GM19463 (cell line): ENCODE results near the gene PRKG1.
"Not testable (repeated sequence)": the region's sequence is repeated elsewhere in the genome, so short reads cannot be mapped to it uniquely, and the experiment has no call there.

ENCODE experiments used
- ATAC-seq: cut with Tn5 transposase; IDR thresholded peaks from one replicate; pipeline ENCODE4 v1.9.1; 2021; ENCODE audit warnings: mild to moderate bottlenecking, moderate library complexity; ENCODE audit not compliant: unreplicated experiment

PRKG1 gene

GRCh38 chr10:51367127-51367526, 292.8 kb downstream of the PRKG1 start:
- ATAC-seq, result no peak

DNA sequence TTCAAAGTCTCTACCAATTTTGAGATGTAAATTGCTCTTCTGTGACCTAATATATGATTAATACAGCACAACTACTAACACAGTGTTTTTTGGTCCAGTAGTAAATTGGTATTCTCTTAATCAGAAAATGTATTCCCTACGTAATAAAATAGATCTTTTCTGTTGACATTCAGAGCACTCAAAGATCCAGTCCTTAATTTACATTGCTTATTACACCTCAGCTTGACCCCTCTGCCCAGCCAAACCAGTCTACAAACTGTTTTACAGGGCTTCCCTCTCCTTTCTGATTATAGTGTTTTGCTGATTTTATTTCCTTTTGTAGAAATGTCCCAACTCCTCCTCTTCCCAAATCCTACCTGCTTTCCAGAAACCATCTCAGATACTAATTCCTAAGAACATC, 293.4 kb downstream of the PRKG1 start:
- no peak for ATAC-seq

GRCh38 chr10:51368943-51369342, 294.7 kb downstream of the PRKG1 start:
- no peak for ATAC-seq

GRCh38 chr10:51369903-51370302, 295.6 kb downstream of the PRKG1 start:
- no peak for ATAC-seq

GRCh38 chr10:51371743-51372142, 297.5 kb downstream of the PRKG1 start:
- ATAC-seq, result no peak

DNA sequence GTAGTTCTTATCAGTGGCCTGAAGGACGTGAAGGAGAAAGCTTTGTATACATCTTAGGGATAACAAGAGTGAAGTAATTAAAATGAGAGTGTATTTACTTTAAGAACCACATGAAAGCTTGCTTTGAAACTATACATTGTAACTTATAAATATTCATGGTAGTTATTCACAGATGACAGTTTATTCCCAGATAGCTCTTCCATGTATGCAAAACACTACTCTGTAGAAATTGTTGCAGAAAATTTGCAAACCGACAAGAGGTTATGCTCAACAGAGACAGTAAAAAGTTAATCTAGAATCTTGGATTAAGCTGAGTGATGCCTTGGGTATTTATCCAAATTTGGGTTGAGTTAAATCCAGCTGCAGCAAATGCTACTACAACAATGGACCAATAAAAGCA, 301.5 kb downstream of the PRKG1 start:
- no peak for ATAC-seq

DNA sequence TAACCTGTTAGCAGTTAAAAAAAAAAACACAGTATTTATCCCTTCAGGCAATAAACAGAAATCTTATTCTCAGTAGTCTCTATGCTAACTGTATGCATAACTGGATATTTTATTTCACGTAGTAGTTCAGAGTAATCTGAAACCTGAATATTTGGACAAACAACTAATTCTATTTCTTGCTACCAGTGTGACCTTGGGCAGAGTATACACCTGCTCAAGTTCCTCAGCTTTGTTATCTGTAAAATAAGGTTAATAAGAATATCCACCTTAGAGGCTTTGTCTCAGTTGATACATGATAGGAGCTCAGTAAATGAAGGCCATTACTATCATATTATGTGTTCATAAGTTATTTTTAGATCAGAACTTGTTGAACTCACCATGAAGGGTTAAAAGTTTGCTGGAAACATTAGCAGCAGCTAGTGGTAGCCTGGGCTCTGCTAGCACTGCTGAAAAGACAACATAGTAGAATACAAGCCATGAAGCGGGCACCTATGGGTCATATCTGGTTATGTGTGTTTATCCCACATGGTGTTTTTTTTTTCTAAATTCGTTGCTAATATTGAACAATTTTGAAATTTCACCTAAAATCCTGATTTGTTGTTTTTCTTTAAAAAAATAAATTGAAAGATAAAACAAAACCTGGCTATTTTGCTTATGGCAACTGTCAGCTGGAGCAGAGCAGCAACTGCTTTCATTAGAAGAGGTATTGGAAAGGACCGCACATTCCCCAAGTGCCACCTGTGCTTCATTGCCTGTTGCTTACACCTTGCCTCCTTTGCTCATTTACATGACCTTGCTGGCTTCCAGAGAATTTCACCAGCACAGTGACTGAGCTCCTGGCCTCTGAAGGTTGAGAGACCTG, 303.0 kb downstream of the PRKG1 start:
- ATAC-seq, result no peak

GRCh38 chr10:51377932-51378599, 303.8 kb downstream of the PRKG1 start:
- ATAC-seq, result no peak

DNA sequence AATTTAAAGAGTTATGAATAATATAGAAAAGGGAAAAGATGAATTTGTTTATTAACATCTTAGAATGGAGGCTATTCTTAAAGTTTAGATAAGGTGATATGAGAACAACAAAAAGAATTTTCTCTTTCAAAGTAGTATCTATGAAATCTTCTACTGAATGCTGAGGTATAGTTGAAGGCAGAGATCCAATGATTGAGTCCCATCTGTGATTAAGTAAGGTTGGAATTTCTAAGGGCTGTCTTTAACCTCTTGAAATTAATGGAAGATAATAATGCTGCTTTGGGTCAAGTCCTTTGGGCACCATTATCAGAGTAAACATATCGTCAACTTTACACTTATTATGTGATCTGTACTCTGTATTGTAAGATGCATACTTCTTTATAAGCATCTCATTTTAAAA, 307.9 kb downstream of the PRKG1 start:
- ATAC-seq, result no peak

DNA sequence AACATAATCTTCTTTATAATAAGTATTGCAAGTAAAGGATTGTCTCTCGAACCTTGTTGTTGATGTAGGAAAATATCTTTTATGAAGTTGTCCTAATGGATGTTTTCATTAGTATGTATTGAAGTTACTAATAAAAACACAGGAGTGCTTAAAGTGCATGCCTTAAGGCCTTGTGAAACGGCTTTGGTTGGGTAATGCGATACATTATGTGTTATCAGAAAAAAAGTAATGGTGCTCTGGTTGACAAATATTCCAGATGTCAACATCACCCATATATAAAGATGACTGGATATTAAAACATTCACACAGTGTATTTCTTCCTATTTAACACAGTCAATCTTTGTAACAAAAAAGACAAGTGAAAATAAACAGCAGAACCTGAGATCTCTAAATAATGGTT, 310.7 kb downstream of the PRKG1 start:
- ATAC-seq, result no peak

DNA sequence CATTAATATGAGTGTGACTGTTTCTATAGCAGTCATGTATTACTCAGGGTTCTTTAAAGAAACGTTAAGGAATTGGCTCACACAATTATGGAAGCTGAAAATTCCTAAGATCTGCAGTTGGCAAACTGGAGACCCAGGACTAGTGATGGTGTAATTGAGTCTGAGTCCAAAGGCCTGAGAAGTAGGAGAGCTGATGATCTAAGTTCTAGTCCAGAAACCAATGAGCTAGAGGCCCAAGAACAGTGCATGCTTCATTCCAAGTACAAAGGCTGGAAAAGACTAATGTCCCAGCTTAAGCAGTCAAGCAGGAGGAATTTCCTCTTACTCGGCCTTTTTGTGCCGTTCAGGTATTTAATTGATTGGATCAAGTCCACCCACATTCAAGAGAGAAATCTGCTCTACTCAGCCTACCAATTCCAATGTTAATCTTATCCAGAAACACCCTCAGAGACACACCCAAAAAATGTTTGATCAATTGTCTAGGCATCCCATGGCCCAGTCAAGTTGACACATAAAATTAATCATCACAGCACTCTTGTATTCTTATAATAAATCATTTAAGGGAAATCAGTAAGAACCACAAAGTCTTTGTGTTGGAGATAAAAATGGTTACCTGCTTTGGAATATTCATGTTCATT, 312.1 kb downstream of the PRKG1 start:
- no peak for ATAC-seq

DNA sequence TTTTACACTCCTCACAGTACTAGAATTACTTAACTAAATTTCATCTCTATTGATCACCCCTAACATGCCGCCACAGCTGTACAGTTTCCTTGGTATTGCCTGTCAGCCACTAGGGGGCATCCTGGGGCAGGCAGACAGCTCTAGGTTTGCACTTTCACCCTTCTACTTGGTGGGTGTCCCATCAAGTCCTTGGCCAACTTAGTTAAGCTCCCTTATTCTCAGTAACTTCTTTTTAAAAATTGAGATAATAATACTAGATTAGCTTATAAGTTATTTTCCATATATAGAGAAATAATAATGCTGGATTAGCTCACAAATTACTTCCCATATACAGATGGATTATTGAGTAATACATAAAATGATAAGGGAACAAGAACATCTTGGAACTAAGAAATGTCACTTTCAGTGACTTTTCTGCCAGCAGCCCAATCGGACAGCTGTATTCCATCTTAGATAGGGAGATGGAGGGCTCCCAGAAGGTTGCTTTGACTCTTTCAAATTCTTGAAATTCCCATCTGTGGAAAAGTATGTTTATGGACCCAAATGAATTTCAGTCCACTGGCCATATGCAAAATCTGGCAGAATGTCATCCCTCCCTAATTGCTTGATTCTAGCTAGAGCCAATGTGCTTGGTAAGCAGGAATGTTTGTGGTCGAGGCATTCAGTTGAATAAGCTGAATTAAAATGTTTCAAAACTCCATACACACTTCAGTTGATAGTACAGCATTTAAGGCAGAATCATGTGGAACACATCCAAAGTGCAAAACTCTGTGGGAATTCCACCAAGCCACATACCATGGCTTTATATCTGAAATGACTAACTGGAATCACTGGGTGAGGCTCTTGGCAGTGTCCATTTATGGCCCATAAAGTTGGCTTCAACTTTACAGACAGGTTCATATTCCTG, 315.4 kb downstream of the PRKG1 start:
- ATAC-seq, result peak; percentile 87

DNA sequence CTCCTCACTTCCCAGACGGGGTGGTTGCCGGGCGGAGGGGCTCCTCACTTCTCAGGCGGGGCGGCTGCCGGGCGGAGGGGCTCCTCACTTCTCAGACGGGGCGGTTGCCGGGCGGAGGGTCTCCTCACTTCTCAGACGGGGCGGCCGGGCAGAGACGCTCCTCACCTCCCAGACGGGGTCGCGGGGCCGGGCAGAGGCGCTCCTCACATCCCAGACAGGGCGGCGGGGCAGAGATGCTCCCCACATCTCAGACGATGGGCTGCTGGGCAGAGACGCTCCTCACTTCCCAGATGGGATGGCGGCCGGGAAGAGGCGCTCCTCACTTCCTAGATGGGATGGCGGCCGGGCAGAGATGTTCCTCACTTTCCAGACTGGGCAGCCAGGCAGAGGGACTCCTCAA, 318.7 kb downstream of the PRKG1 start:
- ATAC-seq, result not testable (repeated sequence)

DNA sequence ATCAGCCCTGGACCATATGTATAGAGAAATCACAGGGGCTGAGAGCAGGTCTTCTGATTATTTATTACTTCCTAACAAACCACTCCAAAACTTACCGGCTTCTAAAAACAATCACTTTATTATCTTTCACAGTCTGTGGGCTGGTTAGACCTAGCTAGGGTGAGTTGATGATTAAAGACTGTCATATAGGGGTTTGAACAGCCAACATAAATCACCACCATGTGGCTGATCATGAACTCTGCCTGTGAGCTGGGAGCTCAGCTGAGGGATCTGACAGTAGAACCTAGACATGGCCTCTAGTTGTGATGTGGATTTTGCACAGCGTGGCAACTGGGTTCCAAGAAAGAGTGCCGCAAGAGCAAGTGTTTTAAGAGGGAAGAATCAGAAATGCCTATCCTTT, 319.8 kb downstream of the PRKG1 start:
- no peak for ATAC-seq

DNA sequence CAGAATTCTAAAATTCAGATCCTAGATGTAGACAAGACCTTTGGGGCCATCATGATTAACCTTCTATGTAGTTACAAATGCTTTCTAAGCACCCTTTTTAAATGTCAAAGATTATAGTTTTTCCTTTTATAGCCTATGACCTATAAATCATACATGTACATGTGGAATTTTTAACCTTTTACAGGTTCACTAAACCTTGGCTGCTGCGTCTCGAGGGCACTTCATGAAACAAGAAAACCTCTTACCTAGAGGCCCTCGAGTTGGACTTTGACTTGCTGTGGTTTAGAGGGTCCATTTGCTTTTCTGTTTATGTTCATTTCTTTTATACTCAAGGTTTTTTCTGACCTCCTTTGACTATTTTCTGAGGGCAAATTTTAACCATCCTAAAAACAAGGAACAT, 323.0 kb downstream of the PRKG1 start:
- ATAC-seq, result no peak

GRCh38 chr10:51397695-51398094, 323.4 kb downstream of the PRKG1 start:
- ATAC-seq, result no peak

GRCh38 chr10:51399840-51400239, 325.6 kb downstream of the PRKG1 start:
- no peak for ATAC-seq

GRCh38 chr10:51400392-51401096, 326.3 kb downstream of the PRKG1 start:
- ATAC-seq, result no peak

DNA sequence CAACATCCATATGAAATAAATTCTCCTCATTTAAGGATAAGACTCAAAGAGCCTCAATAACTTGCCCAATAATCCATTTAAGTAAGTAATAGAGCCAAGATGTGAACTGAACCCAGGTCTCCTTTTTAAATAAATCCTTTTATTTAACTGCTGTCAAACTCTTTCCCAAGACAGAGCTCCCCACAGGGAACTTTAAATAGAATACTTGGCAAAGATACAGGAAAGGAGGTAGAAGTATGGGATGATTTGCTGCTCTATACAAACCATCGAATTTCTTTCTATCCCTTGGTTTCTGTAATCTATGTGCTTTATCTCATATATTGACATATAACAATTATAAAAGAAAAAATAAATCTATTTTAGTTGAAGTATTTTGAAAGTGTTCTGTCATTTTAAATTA, 329.2 kb downstream of the PRKG1 start:
- ATAC-seq, result no peak
